ENCODE data around the gene MX2.
"Not testable (repeated sequence)": the region's sequence is repeated elsewhere in the genome, so short reads cannot be mapped to it uniquely, and the experiment has no call there.

The MX2 gene

DNA sequence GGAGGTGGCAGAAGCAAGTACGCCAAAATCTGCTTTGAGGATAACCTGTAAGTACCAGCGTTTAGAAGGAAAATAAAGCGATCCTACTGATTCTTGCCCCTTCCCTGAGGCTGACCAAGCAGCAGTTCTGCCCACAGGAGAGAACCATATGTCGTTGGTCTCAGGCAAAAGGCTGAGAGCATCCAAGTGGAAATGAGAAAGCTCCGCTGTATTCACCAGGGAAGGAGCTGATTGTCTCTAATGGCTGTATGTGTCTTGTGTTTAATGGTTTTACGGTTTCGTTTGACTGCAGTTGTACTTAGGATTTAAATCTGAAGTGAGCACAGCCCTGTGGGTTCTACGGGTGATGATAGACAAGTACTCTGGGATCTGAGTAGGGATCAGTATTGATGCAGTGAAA is 23.4 kb upstream of the MX2 start:
- DNase-seq (ENCODE audit: low read depth in 2 of 2) = no peak

DNA sequence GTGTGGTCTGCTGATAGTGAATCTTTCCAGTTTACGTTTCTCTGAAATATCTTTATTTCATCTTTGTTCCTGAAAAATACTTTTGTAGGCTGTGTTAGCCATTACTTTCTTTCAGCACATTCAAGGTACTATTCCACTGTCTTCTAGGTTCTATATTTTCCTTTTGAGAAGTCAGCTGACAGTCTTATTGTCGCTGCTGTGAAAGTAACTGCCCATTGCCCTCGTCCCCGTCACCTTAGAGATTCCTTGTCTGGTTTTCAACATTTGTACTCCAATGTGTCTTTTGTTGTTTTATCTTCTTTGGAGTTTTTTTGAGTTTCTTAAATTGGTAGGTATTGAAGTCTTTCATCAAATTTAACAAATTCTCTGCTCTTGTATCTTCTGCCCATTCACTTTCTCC is 19.8 kb upstream of the MX2 start:
- no peak for DNase-seq (ENCODE audit: low read depth in 2 of 2)

DNA sequence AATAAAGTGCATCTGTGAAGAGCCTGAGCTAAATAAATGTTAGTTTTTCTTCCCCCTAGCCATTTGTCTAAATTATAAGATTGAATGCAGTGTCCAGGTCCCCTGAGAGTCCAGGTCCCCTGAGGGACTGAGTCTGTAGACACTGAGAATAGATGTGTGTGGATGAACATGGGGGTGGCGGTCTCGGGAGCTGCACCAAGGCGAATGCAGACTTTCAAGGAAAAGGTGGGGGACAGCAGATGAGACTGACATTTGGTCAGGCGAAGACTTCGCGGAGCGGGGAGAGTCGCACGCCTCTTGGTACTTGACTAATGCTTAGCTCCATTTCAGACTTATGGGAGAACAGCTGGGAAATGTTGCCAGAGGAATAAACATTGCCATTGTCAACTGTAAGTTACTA is 17.7 kb upstream of the MX2 start:
- DNase-seq (ENCODE audit: low read depth in 2 of 2) = no peak

DNA sequence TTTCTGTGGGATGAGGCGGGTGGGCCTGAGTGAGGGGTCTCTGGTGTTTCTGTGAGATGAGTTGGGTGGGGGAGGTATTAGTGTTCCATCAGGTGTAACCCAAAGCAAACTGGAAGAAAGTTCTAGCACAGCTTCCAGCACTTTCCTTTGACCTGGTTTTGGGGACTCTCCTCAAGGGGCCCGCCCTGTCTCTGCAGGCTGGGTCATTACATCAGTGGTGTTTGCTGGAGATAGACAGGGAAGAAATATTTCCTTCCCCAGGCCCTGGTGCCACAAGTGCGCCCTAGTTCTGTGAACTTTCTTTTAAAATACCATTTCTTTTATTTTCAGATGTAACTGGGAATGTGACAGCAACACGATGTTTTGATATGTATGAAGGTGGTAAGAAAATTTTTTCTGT is 16.5 kb upstream of the MX2 start:
- no peak for DNase-seq (ENCODE audit: low read depth in 2 of 2)

DNA sequence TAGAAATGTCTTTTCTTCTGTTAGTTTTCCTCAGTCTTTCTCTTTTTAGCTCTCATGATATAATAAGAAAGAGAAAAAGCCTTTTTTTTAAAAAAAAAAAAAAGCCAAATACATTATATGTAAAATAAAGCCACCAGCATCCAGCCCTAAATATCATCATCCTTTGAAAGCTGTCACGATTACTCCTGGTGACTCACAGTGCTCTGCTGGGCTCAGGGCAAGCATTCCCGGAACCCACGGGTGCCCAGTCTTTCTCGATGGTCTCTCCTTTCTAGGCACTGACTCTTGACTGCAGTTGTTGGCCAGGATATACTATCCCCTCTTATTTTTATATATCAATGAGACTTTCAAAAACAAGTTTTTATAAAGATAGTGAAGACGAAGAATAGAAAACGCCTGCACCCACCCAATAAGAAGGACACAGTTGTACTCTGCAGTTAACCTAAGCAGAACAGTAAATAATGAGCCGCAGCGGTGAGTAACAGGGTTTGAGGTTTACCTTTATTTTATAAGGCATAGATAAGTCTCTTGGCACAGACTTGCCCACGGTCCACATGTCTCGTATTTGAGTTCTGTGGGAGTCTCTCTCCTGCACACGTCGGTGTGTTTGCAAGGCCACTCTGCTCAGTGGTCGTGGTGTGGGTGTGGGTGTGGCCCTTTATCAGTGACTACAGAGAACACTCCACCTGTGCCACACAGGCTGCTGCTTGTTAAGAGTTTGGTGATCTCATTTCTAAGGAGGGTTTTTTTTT is 15.7 kb upstream of the MX2 start:
- no peak for DNase-seq (ENCODE audit: low read depth in 2 of 2)

DNA sequence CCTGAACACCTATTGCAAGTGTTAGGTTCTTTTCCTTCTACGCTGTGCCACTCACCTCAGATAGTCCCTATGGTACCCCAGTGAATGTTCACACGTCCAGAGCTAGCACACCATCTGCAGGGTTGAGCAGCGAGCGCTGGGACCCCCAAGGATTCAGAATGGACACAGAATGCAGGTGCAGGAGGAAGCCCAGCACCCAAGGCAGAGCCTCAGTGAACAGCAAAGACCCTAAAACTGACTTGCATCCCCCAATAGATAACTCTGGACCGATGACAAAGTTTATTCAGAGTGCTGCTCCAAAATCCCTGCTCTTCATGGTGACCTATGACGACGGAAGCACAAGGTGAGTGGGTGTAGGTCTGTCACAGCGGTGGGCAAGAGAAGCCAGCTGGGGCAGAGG is 15.1 kb upstream of the MX2 start:
- DNase-seq (ENCODE audit: low read depth in 2 of 2) = no peak

DNA sequence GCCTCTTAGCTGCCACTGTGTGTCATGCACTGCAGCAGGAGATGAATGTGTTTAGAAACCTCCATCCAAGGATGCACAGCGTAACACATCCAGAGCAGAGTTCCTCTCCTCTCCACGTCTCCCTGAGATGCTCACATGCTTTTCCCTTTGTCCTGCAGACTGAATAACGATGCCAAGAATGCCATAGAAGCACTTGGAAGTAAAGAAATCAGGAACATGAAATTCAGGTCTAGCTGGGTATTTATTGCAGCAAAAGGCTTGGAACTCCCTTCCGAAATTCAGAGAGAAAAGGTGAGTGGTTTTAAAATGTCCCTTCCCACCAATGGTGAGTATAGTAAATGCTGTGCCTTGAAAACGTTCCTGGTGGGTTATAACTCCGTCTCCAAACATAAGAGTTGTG is 13.4 kb upstream of the MX2 start:
- DNase-seq (ENCODE audit: low read depth in 2 of 2) = no peak

DNA sequence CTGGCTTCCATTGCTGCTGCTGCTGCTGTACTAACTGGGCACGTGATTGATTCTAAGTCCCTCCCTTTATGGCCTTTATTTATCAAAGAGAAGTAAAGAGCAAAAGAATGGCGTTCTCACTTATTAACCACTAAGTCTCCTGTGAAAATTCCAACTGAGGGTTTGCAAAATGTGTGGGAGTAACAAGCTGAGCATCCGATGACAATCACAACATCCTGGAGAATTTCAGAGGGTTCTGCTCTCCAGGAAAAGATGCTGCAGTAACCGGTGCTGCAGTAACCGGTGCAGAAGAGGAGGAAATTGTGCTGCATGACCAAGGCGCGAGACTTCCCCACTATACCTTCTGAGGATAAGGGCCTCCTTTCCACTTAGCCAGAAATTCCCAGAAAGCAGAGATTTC is 12.7 kb upstream of the MX2 start:
- DNase-seq (ENCODE audit: low read depth in 2 of 2) = no peak

DNA sequence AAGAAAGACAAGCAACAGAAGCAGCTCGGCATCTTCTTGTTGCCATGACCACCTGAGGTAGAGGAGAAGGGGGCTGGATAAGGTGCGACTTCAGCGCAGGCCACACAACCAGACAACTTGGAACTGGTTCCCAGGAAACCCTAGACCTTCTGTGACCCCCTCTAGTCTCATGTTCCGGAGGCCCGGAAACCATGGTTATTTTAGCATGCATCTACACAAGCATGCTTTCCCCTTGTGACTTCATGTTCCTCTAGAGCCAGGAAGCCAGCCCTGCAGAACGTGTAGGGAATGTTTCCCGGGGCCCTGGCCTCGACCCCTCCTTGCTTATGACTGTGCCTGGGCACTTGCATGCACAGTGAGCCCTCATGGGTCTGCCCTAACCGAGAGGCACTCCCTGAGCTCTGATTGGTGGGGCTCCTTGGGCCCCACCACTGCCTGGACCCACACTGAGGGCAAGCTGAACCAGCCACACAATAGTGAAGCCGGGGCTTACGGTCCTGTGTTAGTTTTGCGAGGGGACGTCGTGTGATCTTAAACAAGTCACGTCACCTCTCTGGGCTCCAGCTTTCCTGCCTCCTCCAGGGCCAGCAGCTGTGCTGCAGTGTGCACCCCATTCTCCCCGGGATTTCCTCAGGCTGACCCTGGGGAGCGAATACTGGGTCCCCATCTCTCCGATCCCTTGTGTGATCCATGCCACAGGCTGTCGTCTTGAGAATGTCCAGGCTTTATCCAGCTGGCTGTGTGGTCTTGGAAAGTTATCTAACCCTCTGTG is 12.0 kb upstream of the MX2 start:
- DNase-seq (ENCODE audit: low read depth in 2 of 2) = no peak

DNA sequence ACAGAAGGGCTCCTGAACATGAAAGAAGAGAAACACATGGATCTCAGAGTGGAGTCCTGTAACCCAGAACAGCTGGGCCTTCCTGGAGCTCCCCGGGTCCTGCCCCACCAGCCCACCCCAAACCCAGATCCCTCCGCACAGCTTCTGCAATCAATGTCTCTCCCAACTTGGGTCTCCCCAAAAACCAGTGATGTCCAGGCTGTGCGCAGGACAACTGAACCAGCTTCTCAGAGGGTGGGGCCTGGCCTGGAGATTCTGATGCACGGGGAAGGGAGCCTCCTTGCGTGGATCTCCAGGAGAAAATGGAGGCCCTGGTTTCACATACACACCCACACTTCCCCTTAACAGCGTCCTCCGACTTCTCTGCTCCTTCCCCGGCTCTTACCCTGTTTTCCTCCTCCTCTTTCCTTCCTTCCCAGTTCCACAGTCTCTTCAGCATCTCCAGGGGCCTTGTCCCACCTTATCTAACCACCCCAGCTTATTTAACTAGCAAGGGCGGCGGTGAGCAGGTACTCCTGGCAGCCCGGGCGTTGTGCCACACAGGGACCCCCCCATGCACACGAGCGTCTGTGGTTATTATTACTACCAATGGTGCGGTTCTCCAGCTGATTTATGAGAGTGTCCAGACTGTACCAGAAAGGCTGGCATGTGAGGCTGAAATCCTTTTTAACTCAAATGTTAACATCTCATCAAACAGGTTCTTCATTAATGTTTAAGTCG is 11.2 kb upstream of the MX2 start:
- no peak for DNase-seq (ENCODE audit: low read depth in 2 of 2)

DNA sequence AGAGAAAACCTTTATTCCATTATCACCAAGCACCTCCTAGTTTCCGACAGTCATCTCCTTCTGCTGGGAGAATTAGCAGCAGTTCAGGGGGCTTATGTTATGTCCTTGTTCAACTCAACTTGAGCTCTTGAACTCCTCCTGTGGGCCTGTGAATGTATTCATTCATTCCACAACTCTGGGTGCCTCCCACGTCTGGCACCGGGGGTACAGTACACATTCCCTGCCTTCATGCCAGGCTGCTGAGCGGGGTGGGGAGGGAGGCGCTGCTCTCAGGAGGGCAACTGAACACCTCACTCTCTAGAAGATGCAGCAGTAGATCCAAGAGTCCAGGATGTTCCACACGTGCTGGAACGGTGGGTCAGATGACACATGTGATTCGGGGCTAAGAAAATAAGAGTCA is 4.3 kb upstream of the MX2 start:
- no peak for DNase-seq (ENCODE audit: low read depth in 2 of 2)

DNA sequence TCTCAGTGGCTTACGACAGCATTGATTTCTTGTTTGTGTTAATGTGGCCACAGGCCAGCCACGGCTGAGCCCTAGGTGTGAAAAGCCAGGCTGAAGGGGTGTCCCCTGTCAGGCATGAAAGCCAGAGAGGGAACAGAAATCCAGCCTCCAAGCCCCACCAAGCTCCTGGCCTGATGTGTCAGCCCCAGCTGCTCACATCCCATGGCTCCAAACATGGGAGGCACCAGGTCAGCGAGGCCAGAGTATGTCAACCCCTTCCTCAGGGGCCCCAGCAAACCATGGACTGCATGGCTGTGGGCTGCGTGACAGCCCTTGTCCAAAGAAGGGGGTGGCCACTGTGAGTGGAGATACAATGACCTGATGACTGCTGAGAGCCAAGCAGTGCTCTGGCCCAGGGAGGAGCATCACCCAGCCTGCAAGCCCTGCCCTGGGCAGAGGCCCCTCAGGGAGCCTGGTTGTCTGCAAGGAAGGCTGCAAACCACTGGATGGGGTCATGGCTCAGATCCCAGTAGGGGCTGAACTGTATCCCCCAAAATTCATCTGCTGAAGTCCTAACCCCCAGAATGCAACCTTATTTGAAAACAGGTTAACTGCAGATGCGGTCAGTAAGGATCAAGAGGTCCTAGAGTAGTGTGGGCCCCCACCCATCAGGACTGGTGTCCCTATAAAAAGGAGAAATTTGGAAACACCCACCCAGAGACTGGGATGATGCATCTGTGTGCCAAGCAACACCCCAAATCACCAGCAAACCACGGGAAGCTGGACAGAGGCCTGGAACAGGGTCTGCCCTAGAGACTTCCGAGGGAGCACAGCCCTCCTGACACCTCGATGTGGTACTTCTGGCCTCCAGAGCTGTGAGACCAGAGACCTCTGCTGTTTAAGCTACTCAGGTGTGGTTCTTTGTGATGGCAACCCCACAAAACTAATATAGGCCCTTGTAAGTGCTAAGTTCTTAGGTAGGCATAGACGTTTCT is 3.3 kb upstream of the MX2 start:
- no peak for DNase-seq (ENCODE audit: low read depth in 2 of 2)

DNA sequence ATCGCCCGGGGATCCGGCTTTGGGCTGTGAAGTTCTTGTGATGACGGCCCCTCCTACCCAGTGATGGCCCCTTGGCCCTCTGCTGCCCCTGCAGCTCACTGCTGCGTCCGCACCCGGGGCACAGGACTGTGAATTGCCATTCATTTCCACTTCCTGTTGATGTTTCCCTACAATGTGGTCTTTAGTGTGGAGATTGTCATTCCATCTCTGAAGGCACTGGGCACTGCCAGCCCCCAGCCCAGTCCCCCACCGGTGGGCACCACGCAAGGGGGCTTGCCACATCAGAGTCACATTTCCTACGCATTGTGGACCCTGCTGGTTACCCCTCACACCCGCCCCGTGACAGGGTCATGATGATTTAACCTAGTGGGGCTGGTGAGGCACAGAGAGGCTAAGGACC is 2.5 kb upstream of the MX2 start:
- DNase-seq (ENCODE audit: low read depth in 2 of 2) = no peak

DNA sequence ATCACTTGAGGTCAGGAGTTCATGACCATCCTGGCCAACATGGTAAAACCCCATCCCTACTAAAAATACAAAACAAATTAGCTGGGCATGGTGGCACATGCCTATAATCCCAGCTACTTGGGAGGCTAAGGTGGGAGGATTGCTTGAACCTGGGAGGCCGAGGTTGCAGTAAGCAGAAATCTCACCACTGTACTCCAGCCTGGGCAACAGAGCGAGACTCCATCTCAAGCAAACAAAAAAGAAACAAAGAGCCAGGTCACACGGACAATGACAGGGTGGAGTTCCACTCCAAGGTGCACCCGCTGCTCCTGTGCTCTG is 2.1 kb upstream of the MX2 start:
- DNase-seq (ENCODE audit: low read depth in 2 of 2) = not testable (repeated sequence)

DNA sequence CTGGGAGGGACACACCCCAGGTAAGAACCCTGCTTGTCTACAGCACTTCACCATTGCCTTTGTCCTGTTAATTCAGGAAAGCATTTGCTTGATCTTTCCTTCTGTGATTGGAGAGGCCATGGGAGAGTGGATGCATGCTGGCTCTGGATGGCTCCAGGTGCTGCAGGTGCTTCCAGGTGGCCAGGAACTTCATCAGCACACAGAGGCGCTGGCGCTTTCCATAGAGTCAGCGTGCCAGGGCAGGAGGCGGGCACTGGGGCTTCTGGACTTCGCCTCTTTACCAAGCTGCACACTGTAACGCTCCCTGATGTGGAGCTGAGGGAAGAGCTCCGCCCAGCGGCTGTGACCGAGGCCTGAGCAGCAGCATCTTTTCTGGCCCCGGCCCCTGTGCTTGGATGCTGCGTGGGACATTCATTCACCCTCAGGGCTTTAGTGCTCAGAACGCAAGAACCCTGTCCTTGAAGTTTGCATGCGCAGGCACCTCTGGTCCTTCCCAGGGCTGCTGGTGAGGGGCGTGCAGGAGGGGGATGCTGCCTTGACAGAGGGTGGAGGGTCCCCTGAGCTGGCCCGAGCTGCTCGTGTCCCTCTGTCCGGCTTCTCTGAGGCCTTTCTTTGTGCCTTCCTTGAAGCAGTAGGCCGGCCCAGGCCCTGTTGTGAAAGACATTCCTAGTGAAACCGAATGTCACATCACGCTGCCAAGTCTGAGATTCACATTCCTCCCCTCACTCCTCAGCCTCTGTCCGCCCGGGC is 1.6 kb upstream of the MX2 start:
- DNase-seq (ENCODE audit: low read depth in 2 of 2) = no peak

DNA sequence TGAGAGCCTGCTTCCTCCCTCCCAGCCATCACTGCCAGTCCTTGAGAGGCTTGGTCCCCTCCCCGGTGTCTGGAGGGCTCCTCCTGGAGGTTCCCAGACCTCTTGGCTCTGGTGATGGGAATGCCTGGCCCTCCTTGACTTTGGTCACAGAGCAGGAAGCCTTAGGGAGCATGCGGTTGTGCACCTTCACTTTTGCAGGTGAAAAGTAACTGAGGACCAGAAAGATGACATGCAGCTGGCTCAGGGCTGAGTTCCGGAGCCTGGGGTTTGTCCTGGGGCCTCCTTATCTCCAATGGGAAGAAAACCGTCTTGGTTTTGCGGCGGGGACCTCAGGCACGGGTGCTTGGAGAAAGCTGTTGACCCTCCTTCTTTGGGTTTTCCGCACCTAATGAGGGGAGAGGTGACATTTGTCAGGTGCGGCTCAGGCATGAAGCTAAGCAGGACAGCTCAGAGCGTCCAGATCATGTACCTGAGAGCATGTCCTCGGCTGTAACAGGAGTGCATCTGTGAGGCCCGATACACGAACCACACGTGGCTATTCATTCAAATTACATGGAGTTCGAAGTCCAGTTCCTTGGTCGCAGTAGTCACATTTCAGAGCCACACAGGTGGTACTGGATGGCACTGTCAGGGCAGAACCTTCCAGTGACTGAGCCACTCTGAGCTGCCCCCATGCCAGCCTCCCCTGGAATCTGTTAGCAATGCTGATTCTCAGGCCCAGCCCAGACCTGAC is 608 bp upstream of the MX2 start:
- no peak for DNase-seq (ENCODE audit: low read depth in 2 of 2)

DNA sequence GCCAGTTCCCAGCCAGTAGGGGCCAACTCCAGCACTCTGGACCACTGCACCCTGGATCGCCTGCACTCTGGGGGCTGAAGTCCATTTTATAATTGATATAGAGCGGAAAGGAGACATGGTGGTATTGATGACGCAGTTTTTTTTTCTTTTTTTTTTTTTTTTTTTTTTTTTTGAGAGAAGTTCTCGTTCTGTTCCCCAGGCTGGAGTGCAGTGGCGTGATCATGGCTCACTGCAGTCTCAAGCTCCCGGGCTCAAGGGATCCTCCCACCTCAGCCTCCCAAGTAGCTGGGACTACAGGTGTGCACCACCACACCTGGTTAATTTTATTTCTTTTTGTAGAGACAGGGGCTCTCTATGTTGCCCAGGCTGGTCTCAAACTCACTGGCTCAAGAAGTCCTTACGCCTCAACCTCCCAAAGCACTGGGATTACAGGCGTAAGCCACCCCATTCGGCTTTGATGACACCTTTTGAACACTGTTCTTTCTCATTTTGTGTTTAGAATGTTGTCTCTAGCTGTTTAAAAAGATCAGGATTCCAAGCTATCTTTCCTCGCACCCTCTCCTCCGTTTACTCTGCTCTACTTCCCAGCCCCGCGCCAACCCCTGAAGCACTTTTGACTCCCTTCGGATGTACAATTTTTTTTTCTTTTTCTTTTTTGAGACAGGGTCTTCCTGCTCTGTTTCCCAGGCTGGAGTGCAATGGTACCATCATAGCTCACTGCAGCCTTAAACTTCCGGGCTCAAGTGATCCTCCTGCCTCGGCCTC is 960 bp downstream of the MX2 start:
- no peak for DNase-seq (ENCODE audit: low read depth in 2 of 2)

DNA sequence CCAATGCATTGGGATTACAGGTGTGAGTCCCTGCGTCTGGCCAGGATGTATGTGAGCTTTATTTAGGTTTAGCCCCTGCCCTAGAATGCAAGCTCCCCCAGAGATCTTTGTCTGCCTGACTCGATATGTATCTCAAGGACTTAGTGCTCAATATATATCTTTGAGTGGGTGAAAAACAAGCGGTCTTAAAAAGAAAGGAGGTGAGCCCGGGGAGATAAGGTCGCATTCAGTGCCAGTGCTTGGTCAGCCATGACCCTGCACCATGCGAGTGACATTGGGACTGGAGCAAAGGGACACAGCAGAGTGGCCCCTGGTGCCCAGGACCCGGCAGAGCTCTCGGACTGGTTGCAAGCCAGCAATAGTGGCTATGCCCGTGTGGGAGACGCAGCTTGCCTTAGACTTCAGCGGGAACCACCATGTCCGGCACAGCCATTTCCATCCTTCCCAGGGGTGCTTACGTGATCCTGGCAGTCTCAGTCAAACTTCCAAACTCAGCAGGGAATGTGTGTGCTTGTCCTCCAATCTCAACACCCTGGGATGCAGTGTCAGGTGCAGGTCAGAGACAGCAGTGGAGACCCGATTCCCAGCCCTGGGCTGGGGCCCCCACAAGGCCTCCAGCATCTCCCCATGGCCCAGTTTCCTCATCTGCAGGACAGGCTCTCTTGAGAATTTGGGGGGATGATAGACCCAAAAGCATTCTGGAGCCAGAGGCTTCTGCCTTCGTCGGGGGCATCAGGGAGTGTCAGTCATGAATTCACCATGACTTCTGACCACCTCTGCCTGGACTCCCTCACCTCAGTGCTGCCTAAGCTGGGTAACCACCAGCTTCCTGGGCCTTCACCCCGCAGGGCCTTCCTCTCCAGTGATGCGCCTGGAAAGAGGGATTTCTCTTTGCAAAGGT is 1.8 kb downstream of the MX2 start:
- no peak for DNase-seq (ENCODE audit: low read depth in 2 of 2)

DNA sequence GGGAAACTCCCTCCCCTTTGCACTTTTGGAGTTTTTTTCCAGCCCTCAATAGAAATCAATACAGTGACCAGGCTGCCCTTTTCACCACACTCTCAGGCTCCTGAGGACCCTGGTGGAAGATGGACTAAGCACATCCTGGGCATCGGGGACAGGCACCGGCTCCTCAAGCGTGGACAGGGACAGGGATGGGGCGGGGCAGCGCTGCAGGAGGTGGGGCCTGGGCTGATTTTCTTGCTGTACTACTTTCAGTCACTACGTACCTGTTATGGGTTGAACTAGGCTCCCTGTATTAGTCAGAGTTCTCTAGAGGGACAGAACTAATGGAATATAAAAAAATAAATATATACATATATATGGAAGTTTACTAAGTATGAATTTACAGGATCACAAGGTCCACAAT is 2.5 kb downstream of the MX2 start:
- DNase-seq (ENCODE audit: low read depth in 2 of 2) = peak in 1 of 2 donors; percentile 25
